Cerebellar nuclear complex (tissue), 1 donor: Measurements from ENCODE around the gene NTHL1.

ENCODE experiments used
- DNase-seq, 2 experiments: peaks; one replicate each; lab custom pipeline; 2025; lab: John Stamatoyannopoulos, UW

The NTHL1 gene

GRCh38 chr16:1991948-1992703, 55.5 kb downstream of the NTHL1 start:
- peak in 1 of 2 experiments; percentile 36 for DNase-seq

DNA sequence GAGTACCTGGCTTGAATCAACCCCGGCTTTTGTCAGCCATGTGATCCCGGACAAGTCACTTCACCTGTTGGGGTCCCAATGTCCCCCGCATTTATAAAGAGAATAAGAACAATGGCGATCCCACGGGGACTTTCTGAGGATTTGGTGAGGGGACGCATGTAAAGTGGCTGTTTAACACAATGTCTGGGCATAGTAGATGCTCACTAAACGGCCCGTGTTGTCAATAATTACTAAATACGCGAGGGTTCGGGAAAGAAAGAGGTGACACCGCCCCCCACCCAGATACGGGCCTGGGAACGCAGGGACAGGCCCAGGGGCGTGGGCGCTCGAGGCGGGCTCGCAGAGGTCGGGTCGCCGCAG, 56.1 kb downstream of the NTHL1 start:
- no peak for DNase-seq

- DNase-seq, result no peak
Observed at GRCh38 chr16:1991135-1991551, 56.5 kb downstream of the NTHL1 start.

DNA sequence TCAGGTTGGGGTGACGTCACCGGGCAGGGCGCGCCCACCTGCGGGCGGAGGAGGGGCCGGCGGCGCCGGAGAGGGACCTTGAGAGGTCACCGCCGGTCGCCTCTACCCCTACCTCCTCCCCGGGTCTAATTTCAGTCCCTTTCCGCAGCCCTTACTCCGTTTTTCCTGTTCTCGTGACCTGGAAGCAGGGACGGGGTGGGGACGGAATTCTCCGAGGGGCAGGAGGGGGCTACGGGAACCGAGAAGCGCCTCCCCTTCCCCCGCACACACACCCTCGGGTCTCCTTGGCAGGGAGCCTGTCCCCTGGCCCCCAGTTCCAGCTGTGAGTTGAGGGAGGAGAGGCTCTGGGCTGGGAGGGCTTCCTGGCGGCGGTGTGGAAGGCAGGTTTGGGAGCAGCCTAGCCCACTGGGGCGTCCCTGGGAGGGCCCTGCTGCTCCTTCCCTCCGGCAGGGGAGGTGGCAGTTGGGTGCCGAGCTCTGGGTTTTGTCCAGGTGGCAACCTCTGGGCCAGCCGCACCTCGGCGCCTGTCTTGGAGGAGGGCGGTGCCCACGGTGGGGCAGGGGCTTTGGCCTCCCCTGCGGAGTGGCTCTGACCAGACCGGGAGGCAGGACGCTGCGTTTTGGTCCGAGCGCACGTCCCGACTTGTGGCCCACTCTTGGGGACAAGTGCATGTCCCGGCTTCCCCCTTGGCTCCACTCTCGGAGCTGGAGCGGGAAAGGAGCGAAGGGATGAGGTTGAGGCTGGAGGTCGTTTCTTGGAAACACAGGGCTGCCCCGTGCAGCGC, 57.1 kb downstream of the NTHL1 start:
- DNase-seq, result no peak

DNA sequence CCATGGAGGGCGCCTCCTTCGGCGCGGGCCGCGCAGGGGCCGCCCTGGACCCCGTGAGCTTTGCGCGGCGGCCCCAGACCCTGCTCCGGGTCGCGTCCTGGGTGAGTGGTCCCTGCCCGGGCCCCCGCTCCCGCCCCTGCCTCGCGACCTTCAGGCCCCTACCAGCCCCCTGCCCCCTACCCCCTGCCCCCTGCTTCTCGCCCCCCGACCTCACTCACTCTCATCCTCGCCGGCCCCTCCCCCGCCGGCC, 57.6 kb downstream of the NTHL1 start:
- no peak for DNase-seq
